GM15510 (cell line): ENCODE data around the gene TRIP4.

ENCODE experiments used
- POLR2A ChIP-seq: IDR thresholded peaks from 3 replicates; pipeline ENCODE4 v1.6.1; 2011; ENCODE audit warnings: borderline replicate concordance; ENCODE audit not compliant: insufficient read length; ENCODE audit errors: extremely low read depth

Gene TRIP4

GRCh38 chr15:64387562-64388168 lies at the start of gene TRIP4:
TSS of gene TRIP4 (plus strand) at chr15:64387836. CDS start at chr15:64387864, 28 bp downstream.
- peak; percentile 85 for TF ChIP-seq POLR2A

- TF ChIP-seq POLR2A = no peak
These were observed 47.3 kb upstream of the TRIP4 start for GRCh38 chr15:64340355-64340754.

GRCh38 chr15:64341961-64342360 lies 45.7 kb upstream of the TRIP4 start:
- TF ChIP-seq POLR2A = no peak

GRCh38 chr15:64343222-64343621 lies 44.4 kb upstream of the TRIP4 start:
- TF ChIP-seq POLR2A = no peak

GRCh38 chr15:64343841-64344240 lies 43.8 kb upstream of the TRIP4 start:
- no peak for TF ChIP-seq POLR2A

- TF ChIP-seq POLR2A = no peak
These were observed 42.9 kb upstream of the TRIP4 start for GRCh38 chr15:64344651-64345294.

- TF ChIP-seq POLR2A = no peak
These were observed 39.2 kb upstream of the TRIP4 start for GRCh38 chr15:64348455-64348854.

- no peak for TF ChIP-seq POLR2A
These were observed 38.3 kb upstream of the TRIP4 start for GRCh38 chr15:64349375-64349774.

- TF ChIP-seq POLR2A = no peak
These were observed 36.4 kb upstream of the TRIP4 start for GRCh38 chr15:64351265-64351664.

- TF ChIP-seq POLR2A = no peak
These were observed 32.8 kb upstream of the TRIP4 start for GRCh38 chr15:64354688-64355344.

- no peak for TF ChIP-seq POLR2A
These were observed 32.2 kb upstream of the TRIP4 start for GRCh38 chr15:64355348-64355943.

- TF ChIP-seq POLR2A = peak; percentile 43
These were observed 31.5 kb upstream of the TRIP4 start, which contains the start of gene CSNK1G1 for GRCh38 chr15:64355944-64356709. TSS of gene CSNK1G1 (minus strand) at chr15:64356173. CDS start at chr15:64300499, 55,674 bp downstream.

GRCh38 chr15:64356710-64357040 lies 31.0 kb upstream of the TRIP4 start:
- TF ChIP-seq POLR2A = no peak

- no peak for TF ChIP-seq POLR2A
These were observed 26.4 kb upstream of the TRIP4 start for GRCh38 chr15:64361259-64361658.

- TF ChIP-seq POLR2A = no peak
These were observed 18.5 kb upstream of the TRIP4 start for GRCh38 chr15:64369078-64369607.

GRCh38 chr15:64373360-64373759 lies 14.3 kb upstream of the TRIP4 start:
- no peak for TF ChIP-seq POLR2A
